ENCODE data around the gene CAMK2B. TPM values are rescaled to one million over a fixed set of nuclear protein-coding genes. Genes with fewer than 3 reads are reported as not detected.

Gene CAMK2B
- total RNA-seq, 1 donor from 2014 or later = not detected

- no peak for DNase-seq (ENCODE audit: low read depth)
- no peak for TF ChIP-seq CTCF (conservative IDR thresholded peaks at IDR 0.05; ENCODE audit: low read depth, low read length)
- no peak overlapping the region for H3K4me3 ChIP-seq (ENCODE audit: low read depth, low read length)
Measured at GRCh38 chr7:44320141-44320540, 5.3 kb downstream of the CAMK2B start.

- no peak for DNase-seq (ENCODE audit: low read depth)
- H3K4me3 ChIP-seq (ENCODE audit: low read depth, low read length) = no peak overlapping the region
- no peak for TF ChIP-seq CTCF (conservative IDR thresholded peaks at IDR 0.05; ENCODE audit: low read depth, low read length)
Measured at GRCh38 chr7:44318332-44318731, 7.1 kb downstream of the CAMK2B start.

GRCh38 chr7:44315301-44315903, 10.0 kb downstream of the CAMK2B start:
- TF ChIP-seq CTCF (conservative IDR thresholded peaks at IDR 0.05; ENCODE audit: low read depth, low read length) = no peak
- no peak overlapping the region for H3K4me3 ChIP-seq (ENCODE audit: low read depth, low read length)
- DNase-seq (ENCODE audit: low read depth) = no peak

GRCh38 chr7:44313621-44314031, 11.8 kb downstream of the CAMK2B start:
- H3K4me3 ChIP-seq (ENCODE audit: low read depth, low read length) = no peak overlapping the region
- TF ChIP-seq CTCF (conservative IDR thresholded peaks at IDR 0.05; ENCODE audit: low read depth, low read length) = no peak
- no peak for DNase-seq (ENCODE audit: low read depth)

GRCh38 chr7:44313016-44313415, 12.4 kb downstream of the CAMK2B start:
- no peak for TF ChIP-seq CTCF (conservative IDR thresholded peaks at IDR 0.05; ENCODE audit: low read depth, low read length)
- DNase-seq (ENCODE audit: low read depth) = no peak
- no peak overlapping the region for H3K4me3 ChIP-seq (ENCODE audit: low read depth, low read length)

- DNase-seq (ENCODE audit: low read depth) = no peak
- H3K4me3 ChIP-seq (ENCODE audit: low read depth, low read length) = no peak overlapping the region
- no peak for TF ChIP-seq CTCF (conservative IDR thresholded peaks at IDR 0.05; ENCODE audit: low read depth, low read length)
Measured at GRCh38 chr7:44311561-44312495, 13.6 kb downstream of the CAMK2B start.

All from epithelial cell of proximal tubule (primary cell).